GM20431 (cell line): ENCODE measurements around the gene NEUROD2.

Source experiments
- in situ Hi-C: fragments of 300-500 bp; cut with MseI, MboI; formaldehyde crosslinking; loops from one replicate; pipeline ENCODE4 v1.15.0; 2020; ENCODE audit warnings: low sequenced_read_pairs; ENCODE audit not compliant: unreplicated experiment

NEUROD2 gene

DNA sequence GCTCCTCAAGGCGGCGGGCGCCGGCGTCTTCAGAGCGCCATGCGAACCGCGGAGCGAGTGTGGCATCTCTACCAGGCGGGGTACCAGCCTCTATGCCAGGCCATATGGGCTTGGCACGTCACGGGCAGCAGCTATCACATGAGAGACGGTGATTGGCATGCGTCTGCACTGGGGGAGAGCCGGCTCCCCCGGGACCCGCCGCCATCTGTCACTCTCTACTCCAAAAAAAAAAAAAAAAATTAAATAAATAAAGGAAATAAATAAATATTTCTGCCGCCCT lies at the start of gene NEUROD2:
TSS of gene NEUROD2 (minus strand) at position 70 of the 280 bp plus-strand sequence. CDS start 1,321 bp downstream, outside the sequence.
- in situ Hi-C loops: no loop called here

DNA sequence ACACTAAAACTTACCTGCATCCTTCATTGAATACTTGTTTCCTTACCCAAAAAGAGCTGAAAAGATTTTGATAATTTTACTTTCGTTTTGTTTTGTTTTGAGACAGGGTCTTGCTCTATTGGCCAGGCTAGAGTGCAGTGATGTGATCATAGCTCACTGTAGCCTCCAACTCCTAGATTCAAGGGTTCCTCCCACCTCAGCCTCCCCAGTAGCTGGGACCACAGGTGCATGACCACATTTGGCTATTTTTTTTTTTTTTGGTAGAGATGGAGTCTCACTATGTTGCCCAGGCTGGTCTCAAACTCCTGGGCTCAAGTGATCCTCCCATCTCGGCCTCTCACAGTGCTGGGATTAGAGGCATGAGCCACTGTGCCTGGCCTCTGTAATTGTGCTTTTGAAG lies 47.4 kb upstream of the NEUROD2 start:
- in situ Hi-C loops: no loop called here

GRCh38 chr17:39653662-39654331 lies 46.1 kb upstream of the NEUROD2 start:
- in situ Hi-C loops: no loop called here

- in situ Hi-C loops: no loop called here
Observed at GRCh38 chr17:39653316-39653661, 45.6 kb upstream of the NEUROD2 start.

DNA sequence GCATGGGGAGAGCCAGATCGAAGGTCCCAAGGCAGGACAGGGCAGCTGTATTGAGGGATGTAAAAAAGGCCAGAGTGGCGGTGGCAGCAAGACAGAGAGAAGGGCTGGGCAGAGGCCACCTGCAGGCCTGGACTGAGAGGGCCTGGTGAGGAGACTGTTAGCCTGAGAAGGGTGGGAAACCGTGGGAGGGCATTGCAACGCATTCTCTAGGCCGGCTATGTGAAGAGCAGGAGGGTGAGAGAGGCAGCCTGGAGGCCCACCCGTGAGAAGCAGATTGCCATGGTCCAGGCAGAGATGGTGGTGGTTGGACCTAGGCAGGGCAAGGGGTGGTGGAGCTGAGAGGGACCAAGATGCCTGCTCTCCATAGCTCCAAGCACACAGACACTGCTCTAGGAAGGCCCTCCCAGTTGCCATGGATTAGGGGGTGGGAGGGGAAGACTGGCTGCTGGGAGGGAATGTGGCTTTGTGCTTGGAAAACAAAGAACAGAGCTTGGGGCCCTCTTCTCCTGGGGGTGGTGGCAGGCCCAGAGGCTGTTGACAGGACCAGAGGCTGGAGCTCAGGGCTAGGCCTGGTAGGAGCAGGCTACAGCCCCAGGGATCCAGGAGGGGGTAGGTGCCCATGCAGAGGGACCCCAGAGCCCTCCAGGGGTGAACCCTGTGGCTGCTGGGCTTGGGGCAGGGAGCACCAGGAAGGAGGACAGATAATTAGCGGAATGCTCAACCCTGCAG lies 45.0 kb upstream of the NEUROD2 start:
- in situ Hi-C loops: no loop called here

GRCh38 chr17:39651923-39652586 lies 44.3 kb upstream of the NEUROD2 start:
- in situ Hi-C loops: no loop called here

GRCh38 chr17:39650121-39650579 lies 42.4 kb upstream of the NEUROD2 start:
- in situ Hi-C loops: no loop called here

DNA sequence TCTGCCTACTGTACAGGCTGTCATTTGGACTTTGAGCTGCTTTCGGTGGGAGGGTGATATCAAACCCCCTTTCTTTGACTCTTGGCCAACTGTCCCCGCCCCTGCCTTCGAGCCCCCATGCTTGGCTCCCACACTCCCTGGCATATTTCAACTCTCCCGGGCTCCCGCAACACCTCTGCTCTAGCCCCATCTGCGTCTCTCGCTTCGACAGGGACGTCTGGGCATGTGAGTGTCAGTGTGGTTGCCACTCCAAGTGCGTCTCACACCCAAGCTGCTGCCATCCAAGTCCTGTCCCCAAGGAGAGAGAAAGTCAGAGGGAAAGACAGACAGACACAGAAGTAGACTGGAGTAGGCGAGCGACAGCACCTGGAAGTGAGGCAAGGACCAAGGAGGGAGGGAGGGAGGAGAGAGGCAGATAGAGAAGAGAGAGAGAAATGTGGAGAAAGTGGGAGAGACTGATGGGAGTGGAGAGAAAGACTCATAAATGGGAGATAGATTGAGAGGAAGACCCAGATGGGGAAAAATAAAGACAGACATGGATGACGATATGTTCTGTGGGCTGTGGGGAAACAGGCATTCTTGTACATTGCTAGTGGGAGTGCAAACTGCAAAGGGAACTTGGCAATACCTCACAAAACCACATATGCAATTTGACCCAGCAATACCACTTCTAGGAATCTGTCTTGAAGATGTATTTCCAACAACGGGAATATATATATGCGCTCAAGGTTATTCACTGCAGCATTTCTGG lies 41.1 kb upstream of the NEUROD2 start:
- in situ Hi-C loops: loop anchor here (25.0 kb wide), 1 partner anchor 89 kb away; the partner anchor contains the start of genes GRB7 and MIEN1

- in situ Hi-C loops: loop anchor here (25.0 kb wide), 1 partner anchor 90 kb away; the partner anchor contains the start of genes GRB7 and MIEN1
Observed at GRCh38 chr17:39647256-39647655, 39.5 kb upstream of the NEUROD2 start.

DNA sequence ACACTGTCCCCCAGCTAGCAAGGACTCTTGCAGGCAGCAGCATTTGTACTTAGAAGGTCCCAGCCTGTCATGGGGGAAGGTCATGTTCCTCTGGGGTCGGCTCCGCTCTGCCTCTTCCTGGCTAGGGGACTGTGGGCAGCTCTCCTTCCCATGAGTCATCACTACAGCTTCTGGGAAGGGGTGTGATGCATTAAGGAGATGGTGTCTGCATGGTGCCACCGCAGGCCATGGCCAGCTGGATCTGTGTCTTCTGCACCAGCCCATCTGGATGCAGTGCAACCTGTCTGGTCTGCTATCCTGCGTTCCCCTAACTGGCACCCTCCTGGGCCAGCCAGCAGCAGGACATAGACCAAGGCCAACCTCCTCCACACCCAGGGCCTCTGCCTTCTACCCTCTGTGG lies 35.6 kb upstream of the NEUROD2 start:
- in situ Hi-C loops: loop anchor here (25.0 kb wide), 1 partner anchor 94 kb away; the partner anchor contains the start of genes GRB7 and MIEN1

GRCh38 chr17:39642291-39643074 lies 34.8 kb upstream of the NEUROD2 start:
- in situ Hi-C loops: loop anchor here (25.0 kb wide), 1 partner anchor 95 kb away; the partner anchor contains the start of genes GRB7 and MIEN1

- in situ Hi-C loops: loop anchor here (25.0 kb wide), 1 partner anchor 95 kb away; the partner anchor contains the start of genes GRB7 and MIEN1
Observed at GRCh38 chr17:39641883-39642282, 34.2 kb upstream of the NEUROD2 start.

GRCh38 chr17:39641097-39641496 lies 33.4 kb upstream of the NEUROD2 start:
- in situ Hi-C loops: loop anchor here (25.0 kb wide), 1 partner anchor 96 kb away; the partner anchor contains the start of genes GRB7 and MIEN1

DNA sequence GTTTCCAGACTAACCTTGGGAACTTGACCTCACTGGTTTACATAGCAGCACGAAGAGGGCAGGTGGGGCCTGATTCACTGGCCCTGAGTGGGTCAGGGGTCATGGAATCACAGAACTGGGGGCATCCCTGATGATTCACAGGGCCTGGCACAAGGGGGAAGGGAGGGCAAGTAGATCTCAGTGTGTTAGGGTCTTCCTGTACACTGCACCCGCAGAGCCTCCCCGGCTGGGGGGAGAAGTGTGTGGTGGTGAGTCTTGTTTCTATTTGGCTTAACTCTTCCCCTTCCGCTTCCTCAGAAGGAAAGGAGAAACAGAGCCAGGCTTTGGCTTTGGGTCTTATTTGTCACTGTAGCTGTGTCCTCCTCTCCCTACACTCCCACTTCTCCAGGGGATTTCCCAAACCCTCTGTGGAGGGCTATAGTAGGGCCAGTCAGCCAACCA lies 32.9 kb upstream of the NEUROD2 start:
- in situ Hi-C loops: loop anchor here (25.0 kb wide), 1 partner anchor 97 kb away; the partner anchor contains the start of genes GRB7 and MIEN1

GRCh38 chr17:39639566-39640458 lies 32.1 kb upstream of the NEUROD2 start:
- in situ Hi-C loops: loop anchor here (25.0 kb wide), 1 partner anchor 97 kb away; the partner anchor contains the start of genes GRB7 and MIEN1

- in situ Hi-C loops: loop anchor here (25.0 kb wide), 1 partner anchor 98 kb away; the partner anchor contains the start of genes GRB7 and MIEN1
Observed at GRCh38 chr17:39639043-39639442, 31.3 kb upstream of the NEUROD2 start.

DNA sequence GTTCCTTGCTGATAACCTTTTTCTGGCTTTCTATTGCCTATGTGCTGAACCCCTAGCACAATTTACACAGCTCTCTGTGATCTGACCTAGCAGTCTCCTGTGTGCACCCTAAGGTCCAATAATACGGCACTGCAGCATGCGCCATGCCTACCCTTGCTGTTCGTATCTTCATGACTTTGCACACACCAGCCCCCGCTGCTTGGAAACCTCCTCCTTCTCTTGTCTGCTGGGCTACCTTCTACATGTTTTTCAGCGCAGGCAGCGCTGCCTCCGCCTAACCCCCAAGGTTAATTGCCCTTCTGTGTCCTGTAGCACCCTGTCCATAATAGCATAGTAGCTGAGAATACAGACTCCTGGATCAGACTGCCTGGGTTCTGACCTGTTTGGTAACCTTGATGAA lies 30.6 kb upstream of the NEUROD2 start:
- in situ Hi-C loops: loop anchor here (25.0 kb wide), 1 partner anchor 99 kb away; the partner anchor contains the start of genes GRB7 and MIEN1
